HCT116 (cell line): ENCODE data around the gene AAK1. TPM values are rescaled to one million over a fixed set of nuclear protein-coding genes. Genes with fewer than 3 reads are reported as not detected.

Source experiments
- ATAC-seq: fragments of 200-7000 bp; cut with Tn5 transposase; 2 replicates; pipeline ENCODE4 v1.9.1; 2020; ENCODE audit warnings: mild to moderate bottlenecking, moderate library complexity
- BruUV-seq: library from RNA; stranded (reverse); fragments of 400-500 nt; replicated peaks from 2 replicates; lab custom pipeline; 2021; lab: Mats Ljungman, UMichigan
- CTCF ChIA-PET: fragments of 300-600 bp; sonication (Branson Sonifier 250); formaldehyde crosslinking; loops from one replicate; lab custom pipeline; 2021; ENCODE audit warnings: antibody characterized with exemption; lab: Charles Lee
- POLR2A ChIA-PET: fragments of 300-600, 350-600 bp; sonication (Branson Sonifier 250); formaldehyde crosslinking; loops from one replicate; lab custom pipeline; 2021; ENCODE audit warnings: antibody characterized with exemption; lab: Charles Lee
- RAD21 ChIA-PET, 2 experiments: fragments of 300-600 bp; sonication (Branson Sonifier 250); formaldehyde crosslinking; loops; one replicate each; lab custom pipeline; 2023; ENCODE audit warnings: low total read pairs in 2 of 2; ENCODE audit not compliant: uncharacterized antibody in 2 of 2, unreplicated experiment in 2 of 2, low non-redundant PET in 1 of 2; lab: Charles Lee
- DNase-seq: peaks from one replicate; pipeline ENCODE4 v3.0.0-alpha.2; 2010; ENCODE audit warnings: low read depth, low spot score
- H2AFZ ChIP-seq: fragments of 200-600 bp; shearing (Covaris generic), sonication (generic); 2 replicates; pipeline ENCODE4 v1.6.1; 2017; ENCODE audit warnings: low read depth, mixed run types, mixed read lengths, antibody characterized with exemption, low read length; ENCODE audit not compliant: poor library complexity, severe bottlenecking
- H3K27ac ChIP-seq: 2 replicates; pipeline ENCODE4 v1.5.1; 2012; ENCODE audit warnings: low read depth, low read length
- H3K27me3 ChIP-seq: fragments of 200-600 bp; sonication (generic); 2 replicates; pipeline ENCODE4 v1.6.1; 2016; ENCODE audit warnings: mixed run types, low read length, mixed read lengths; ENCODE audit not compliant: insufficient read depth
- H3K36me3 ChIP-seq, 2 experiments: fragments of 200-500 bp in 1 of 2; fragments of 200-600 bp in 1 of 2; sonication (Bioruptor generic) in 1 of 2; sonication (generic) in 1 of 2; 2 replicates each; pipeline versions ENCODE4 v1.5.1 to v1.6.1; 2014 to 2016; ENCODE audit warnings: low read length in 2 of 2, inconsistent platforms in 1 of 2, mixed read lengths in 1 of 2, mixed run types in 1 of 2; ENCODE audit not compliant: insufficient read depth in 2 of 2, control insufficient read depth in 1 of 2
- H3K4me1 ChIP-seq, 2 experiments: fragments of 200-600 bp in 1 of 2; sonication (generic) in 1 of 2; 2 replicates each; pipeline versions ENCODE4 v1.5.1 to v1.6.1; 2012 to 2017; ENCODE audit warnings: low read length in 2 of 2, inconsistent platforms in 1 of 2, mild to moderate bottlenecking in 1 of 2, mixed read lengths in 1 of 2, mixed run types in 1 of 2, moderate library complexity in 1 of 2; ENCODE audit not compliant: insufficient read depth in 2 of 2, control insufficient read depth in 1 of 2
- H3K4me2 ChIP-seq: fragments of 200-600 bp; sonication (generic); 2 replicates; pipeline ENCODE4 v1.6.1; 2017; ENCODE audit warnings: mixed run types, low read length, mixed read lengths
- H3K4me3 ChIP-seq, 2 experiments: fragments of 200-600 bp in 1 of 2; sonication (generic) in 1 of 2; replicated peaks in 1 of 2; 2 replicates each; pipeline ENCODE4 v1.5.1; 2011 to 2016; ENCODE audit warnings: low read length in 2 of 2, control low read depth in 1 of 2, low read depth in 1 of 2, mild to moderate bottlenecking in 1 of 2, mixed read lengths in 1 of 2, mixed run types in 1 of 2
- H3K79me2 ChIP-seq: fragments of 200-600 bp; sonication (generic); 2 replicates; pipeline ENCODE4 v1.6.1; 2017; ENCODE audit warnings: mild to moderate bottlenecking, mixed run types, low read length, moderate library complexity, mixed read lengths; ENCODE audit not compliant: insufficient read depth
- H3K9ac ChIP-seq: fragments of 200-600 bp; sonication (generic); 2 replicates; pipeline ENCODE4 v1.6.1; 2016; ENCODE audit warnings: low read length, mixed read lengths
- H3K9me2 ChIP-seq: fragments of 200-600 bp; sonication (generic), shearing (Covaris generic); 2 replicates; pipeline ENCODE4 v1.6.1; 2017; ENCODE audit warnings: mixed run types, mild to moderate bottlenecking, moderate library complexity; ENCODE audit not compliant: insufficient read depth
- H3K9me3 ChIP-seq, 2 experiments: fragments of 200-500 bp in 1 of 2; fragments of 200-600 bp in 1 of 2; sonication (Bioruptor generic) in 1 of 2; sonication (generic) in 1 of 2; 2 replicates each; pipeline ENCODE4 v1.6.1; 2014 to 2017; ENCODE audit warnings: low read length in 2 of 2, mixed read lengths in 2 of 2, inconsistent platforms in 1 of 2, low read depth in 1 of 2, mild to moderate bottlenecking in 1 of 2, mixed run types in 1 of 2, moderate library complexity in 1 of 2; ENCODE audit not compliant: control insufficient read depth in 1 of 2, insufficient read depth in 1 of 2
- H4K20me1 ChIP-seq: fragments of 200-600 bp; sonication (generic), shearing (Covaris generic); 2 replicates; pipeline ENCODE4 v1.6.1; 2017; ENCODE audit warnings: mixed run types, mild to moderate bottlenecking, moderate library complexity; ENCODE audit not compliant: insufficient read depth
- ATF3 ChIP-seq: IDR thresholded peaks from 2 replicates; pipeline ENCODE4 v1.6.1; 2012
- CEBPB ChIP-seq: IDR thresholded peaks from 2 replicates; pipeline ENCODE4 v1.6.1; 2012; ENCODE audit warnings: low read depth
- EZH2 ChIP-seq: fragments of 200-600 bp; sonication (generic); IDR thresholded peaks from 2 replicates; pipeline ENCODE4 v1.6.1; 2017; ENCODE audit warnings: antibody characterized with exemption, mixed run types
- EZH2phosphoT487 ChIP-seq: fragments of 200-600 bp; IDR thresholded peaks from 2 replicates; pipeline ENCODE4 v1.6.1; 2018; ENCODE audit warnings: antibody characterized with exemption, borderline replicate concordance
- FOSL1 ChIP-seq: IDR thresholded peaks from 2 replicates; pipeline ENCODE4 v1.6.1; 2012; ENCODE audit warnings: low read depth
- JUND ChIP-seq: IDR thresholded peaks from 2 replicates; pipeline ENCODE4 v1.6.1; 2012
- SIN3A ChIP-seq: IDR thresholded peaks from 2 replicates; pipeline ENCODE4 v1.6.1; 2012; ENCODE audit warnings: low read depth
- SP1 ChIP-seq: IDR thresholded peaks from 2 replicates; pipeline ENCODE4 v1.6.1; 2012; ENCODE audit warnings: low read depth
- YY1 ChIP-seq: IDR thresholded peaks from 2 replicates; pipeline ENCODE4 v1.6.1; 2011; ENCODE audit warnings: low read length, low read depth, moderate library complexity, mild to moderate bottlenecking; ENCODE audit not compliant: insufficient replicate concordance; ENCODE audit errors: extremely low read depth
- ZBTB33 ChIP-seq: IDR thresholded peaks from 2 replicates; pipeline ENCODE4 v1.6.1; 2011; ENCODE audit warnings: mild to moderate bottlenecking, low read length, moderate library complexity; ENCODE audit not compliant: insufficient replicate concordance; ENCODE audit errors: extremely low read depth
- intact Hi-C: fragments of 100-400 bp; cut with micrococcal nuclease; formaldehyde crosslinking; loops from 2 replicates; pipeline ENCODE4 v1.10.0; 2022
- total RNA-seq: library from RNA; stranded (reverse); gene quantifications from one replicate; pipeline ENCODE4 v1.2.1, GENCODE V29; 2021; ENCODE audit not compliant: unreplicated experiment
- TF ChIP-seq, protein P1 (sequence below): IDR thresholded peaks from 2 replicates; pipeline ENCODE4 v1.6.1; 2012

The AAK1 gene
- total RNA-seq, 1 experiment from 2014 or later = 32.0 TPM

DNA sequence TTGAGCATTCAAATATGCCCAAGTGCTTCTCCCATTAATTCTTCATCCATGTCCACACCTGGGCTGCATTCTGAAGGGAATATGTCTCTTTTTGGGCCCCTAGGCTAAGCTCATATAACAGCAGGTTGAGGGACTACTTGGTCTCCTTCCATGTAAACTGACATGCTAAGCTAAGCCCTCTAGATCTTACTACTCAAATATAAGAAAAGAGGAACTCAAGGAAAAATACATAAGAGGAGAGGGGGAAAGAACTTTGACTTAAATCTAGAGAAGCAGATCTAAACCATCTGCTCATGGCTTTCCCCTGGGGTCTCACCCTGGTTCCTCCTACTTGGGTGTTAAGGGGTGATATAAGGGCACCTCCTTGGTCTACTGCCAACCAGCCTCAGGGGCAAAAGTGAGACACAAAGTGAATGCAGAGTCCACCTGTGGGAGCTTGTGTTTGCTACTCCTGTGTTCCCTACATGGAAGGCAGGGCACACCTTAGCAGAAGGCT, 186.5 kb downstream of the AAK1 start:
- no peaks in the 10 kb centered on the region for H3K27me3 ChIP-seq
- no peaks in the 10 kb centered on the region for H3K9me2 ChIP-seq
- no peak overlapping the region for H3K4me2 ChIP-seq
- ChIA-PET CTCF (no interaction called here), POLR2A (interaction anchor here (1.2 kb wide), 1 partner anchor 9 kb away, joined by 3 read pairs; no protein-coding TSS in a partner anchor), RAD21 (no interaction called here)
- H2AFZ ChIP-seq = no peak overlapping the region
- no peaks in the 10 kb centered on the region for H3K4me1 ChIP-seq
- no peak overlapping the region for H3K27ac ChIP-seq
- no peak overlapping the region for H3K4me3 ChIP-seq
- H4K20me1 ChIP-seq = no peaks in the 10 kb centered on the region
- DNase-seq (no peak), ATAC-seq (no peak)
- H3K79me2 ChIP-seq = no peaks in the 10 kb centered on the region
- H3K9me3 ChIP-seq = no peaks in the 10 kb centered on the region
- intact Hi-C loops = no loop called here
- TF ChIP-seq, protein P1, sequence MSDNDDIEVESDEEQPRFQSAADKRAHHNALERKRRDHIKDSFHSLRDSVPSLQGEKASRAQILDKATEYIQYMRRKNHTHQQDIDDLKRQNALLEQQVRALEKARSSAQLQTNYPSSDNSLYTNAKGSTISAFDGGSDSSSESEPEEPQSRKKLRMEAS = no peak
- BruUV-seq = no TSS peak
- no peak overlapping the region for H3K9ac ChIP-seq
- H3K36me3 ChIP-seq = no peaks in the 10 kb centered on the region

- intact Hi-C loops = no loop called here
- ChIA-PET POLR2A (interaction anchor here (1.2 kb wide), 1 partner anchor 10 kb away, joined by 3 read pairs; no protein-coding TSS in a partner anchor), RAD21 (no interaction called here)
Observed at GRCh38 chr2:69456154-69456553, 187.4 kb downstream of the AAK1 start.

More at GRCh38 chr2:69456154-69456553, 187.4 kb downstream of the AAK1 start:
- Histone ChIP-seq H3K4me2 (no peak overlapping the region), H3K9me3 (no peaks in the 10 kb centered on the region), H3K36me3 (no peaks in the 10 kb centered on the region), H3K9me2 (no peaks in the 10 kb centered on the region), H3K27me3 (no peaks in the 10 kb centered on the region), H3K27ac (no peak overlapping the region), H3K9ac (no peak overlapping the region), H3K4me3 (no peak overlapping the region), H2AFZ (no peak overlapping the region), H3K4me1 (no peaks in the 10 kb centered on the region), H3K79me2 (no peaks in the 10 kb centered on the region), H4K20me1 (no peaks in the 10 kb centered on the region)
- TF ChIP-seq YY1 = no peak
- TF ChIP-seq CEBPB = no peak
- no peak for TF ChIP-seq SP1
- no peak for TF ChIP-seq EZH2
- TF ChIP-seq FOSL1 = no peak
- no peak for TF ChIP-seq ATF3
- no peak for TF ChIP-seq SIN3A
- TF ChIP-seq JUND = no peak
- no peak for TF ChIP-seq EZH2phosphoT487
- no peak for TF ChIP-seq ZBTB33
- ATAC-seq (no peak), DNase-seq (no peak)
- BruUV-seq = no TSS peak
- CTCF ChIA-PET = no interaction called here
